Mesendoderm (in vitro differentiated cells): Measurements from ENCODE around the gene C9orf78.

Experiments
- DNase-seq: peaks from one replicate; pipeline ENCODE4 v3.0.0; 2013
- H2AK5ac ChIP-seq: 2 replicates; pipeline ENCODE4 v1.6.1; 2013; ENCODE audit warnings: low read length, inconsistent platforms
- H2BK120ac ChIP-seq: 2 replicates; pipeline ENCODE4 v1.6.1; 2013; ENCODE audit warnings: low read depth, mild to moderate bottlenecking, low read length, moderate library complexity, mixed read lengths
- H2BK15ac ChIP-seq: replicated peaks from 2 replicates; pipeline ENCODE4 v1.6.1; 2013; ENCODE audit warnings: low read depth, mild to moderate bottlenecking, moderate library complexity
- H2BK5ac ChIP-seq: 2 replicates; pipeline ENCODE4 v1.6.1; 2013; ENCODE audit warnings: low read length, inconsistent platforms
- H3K18ac ChIP-seq: 2 replicates; pipeline ENCODE4 v1.6.1; 2013; ENCODE audit warnings: mild to moderate bottlenecking, low read length, mixed read lengths
- H3K23ac ChIP-seq: one replicate; pipeline ENCODE4 v1.6.1; 2013; ENCODE audit warnings: low read length
- H3K27ac ChIP-seq: 2 replicates; pipeline ENCODE4 v1.5.1; 2013; ENCODE audit warnings: low read depth, mild to moderate bottlenecking, inconsistent platforms, low read length, moderate library complexity
- H3K27me3 ChIP-seq: 2 replicates; pipeline ENCODE4 v1.6.1; 2013; ENCODE audit warnings: low read length, control low read depth, mild to moderate bottlenecking, inconsistent platforms; ENCODE audit not compliant: insufficient read depth, poor library complexity
- H3K36me3 ChIP-seq: 2 replicates; pipeline ENCODE4 v1.6.1; 2013; ENCODE audit warnings: low read length, inconsistent platforms; ENCODE audit not compliant: control insufficient read depth, insufficient read depth
- H3K4ac ChIP-seq: one replicate; pipeline ENCODE4 v1.6.1; 2013; ENCODE audit warnings: low read depth, mild to moderate bottlenecking, low read length, moderate library complexity
- H3K4me1 ChIP-seq: 2 replicates; pipeline ENCODE4 v1.6.1; 2013; ENCODE audit warnings: low read depth, low read length, inconsistent platforms; ENCODE audit not compliant: control insufficient read depth
- H3K4me2 ChIP-seq: 2 replicates; pipeline ENCODE4 v1.6.1; 2013; ENCODE audit warnings: low read length
- H3K4me3 ChIP-seq: 2 replicates; pipeline ENCODE4 v1.5.1; 2013; ENCODE audit warnings: mild to moderate bottlenecking, low read length
- H3K56ac ChIP-seq: one replicate; pipeline ENCODE4 v1.6.1; 2013; ENCODE audit warnings: low read length
- H3K79me1 ChIP-seq: 2 replicates; pipeline ENCODE4 v1.6.1; 2013; ENCODE audit warnings: low read length, inconsistent platforms
- H3K79me2 ChIP-seq: 2 replicates; pipeline ENCODE4 v1.6.1; 2013; ENCODE audit warnings: mild to moderate bottlenecking, low read length; ENCODE audit not compliant: control insufficient read depth, insufficient read depth
- H3K9ac ChIP-seq: 2 replicates; pipeline ENCODE4 v1.6.1; 2013; ENCODE audit warnings: low read length, inconsistent platforms
- H4K5ac ChIP-seq: one replicate; pipeline ENCODE4 v1.6.1; 2013; ENCODE audit warnings: low read length
- H4K8ac ChIP-seq: one replicate; pipeline ENCODE4 v1.6.1; 2013; ENCODE audit warnings: low read depth, mild to moderate bottlenecking, control low read depth, low read length, moderate library complexity
- WGBS: extraction: QIAGEN DNeasy Blood & Tissue Kit; methylation state at CpG from one replicate; pipeline ENCODE4 v1.1.7; 2013; ENCODE audit warnings: low lambda C conversion rate, missing lambda C conversion rate; ENCODE audit not compliant: insufficient coverage; ENCODE audit errors: extremely low coverage; 5-methylcytosine and 5-hydroxymethylcytosine counted together

C9orf78 gene

DNA sequence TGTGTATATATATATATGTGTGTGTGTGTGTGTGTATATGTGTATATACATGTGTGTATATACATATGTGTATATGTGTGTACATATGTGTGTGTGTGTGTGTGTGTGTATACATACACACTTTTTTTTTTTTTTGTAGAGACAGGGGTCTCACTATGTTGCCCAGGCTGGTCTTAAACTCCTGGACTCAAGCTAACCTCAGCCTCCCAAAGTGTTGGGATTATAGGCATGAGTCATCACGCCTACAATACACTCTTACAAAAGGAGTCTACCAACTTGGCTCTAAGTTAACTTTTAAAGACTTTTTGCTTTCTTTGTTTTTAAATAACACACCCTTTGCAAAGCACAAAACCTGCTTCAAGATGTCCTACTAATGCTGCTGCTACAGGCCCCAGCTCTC lies 2.1 kb downstream of the C9orf78 start:
- Histone ChIP-seq H3K9ac (no peak overlapping the region), H3K27ac (no peak overlapping the region), H2BK5ac (no peak overlapping the region), H3K4ac (no peak overlapping the region), H4K8ac (no peak overlapping the region), H3K36me3 (peaks cover 5% of the 10 kb centered on the region), H4K5ac (no peak overlapping the region), H3K27me3 (no peaks in the 10 kb centered on the region), H3K56ac (no peak overlapping the region), H3K79me2 (peaks cover 4% of the 10 kb centered on the region), H3K18ac (no peak overlapping the region), H3K4me3 (no peak overlapping the region), H3K4me2 (no peak overlapping the region), H2BK15ac (no peak overlapping the region), H2BK120ac (no peak overlapping the region), H3K79me1 (peaks cover 5% of the 10 kb centered on the region), H3K23ac (no peak overlapping the region), H3K4me1 (no peaks in the 10 kb centered on the region), H2AK5ac (no peak overlapping the region)
- DNase-seq: no peak
- no CpG with 5 or more reads among the region's 1 CpG for WGBS

DNA sequence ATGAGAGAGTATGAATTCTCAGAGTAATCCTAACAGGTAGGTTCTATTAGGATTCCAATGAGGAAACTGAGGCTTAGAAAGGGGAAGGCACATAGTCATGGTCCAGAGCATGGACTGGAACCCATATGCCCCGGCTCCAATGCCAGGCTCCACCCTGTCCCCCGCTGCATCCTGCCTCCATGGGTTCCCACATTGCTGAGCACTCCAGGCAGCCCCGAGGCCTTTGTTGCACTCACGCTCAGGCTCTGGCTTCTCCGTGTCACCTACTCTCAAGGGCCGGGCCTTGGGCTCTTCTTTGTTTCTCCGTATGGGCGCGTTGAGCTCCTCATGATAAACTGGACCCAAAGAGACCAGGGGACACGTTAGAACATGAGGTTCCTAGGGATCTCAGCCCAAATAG lies 6.1 kb downstream of the C9orf78 start:
- H2BK120ac ChIP-seq: no peak overlapping the region
- no peak overlapping the region for H3K9ac ChIP-seq
- peaks cover 1% of the 10 kb centered on the region for H3K79me1 ChIP-seq
- no CpG with 5 or more reads among the region's 10 CpGs for WGBS
- no peaks in the 10 kb centered on the region for H3K27me3 ChIP-seq
- no peak for DNase-seq
- no peak overlapping the region for H2BK15ac ChIP-seq
- H2AK5ac ChIP-seq: no peak overlapping the region
- H3K56ac ChIP-seq: no peak overlapping the region
- peaks cover 5% of the 10 kb centered on the region for H3K36me3 ChIP-seq
- no peak overlapping the region for H3K4me2 ChIP-seq
- no peak overlapping the region for H4K8ac ChIP-seq
- no peak overlapping the region for H3K18ac ChIP-seq
- no peak overlapping the region for H2BK5ac ChIP-seq
- H3K23ac ChIP-seq: no peak overlapping the region
- H3K79me2 ChIP-seq: no peaks in the 10 kb centered on the region
- H3K27ac ChIP-seq: no peak overlapping the region
- H3K4me1 ChIP-seq: no peaks in the 10 kb centered on the region
- H4K5ac ChIP-seq: no peak overlapping the region
- no peak overlapping the region for H3K4me3 ChIP-seq
- H3K4ac ChIP-seq: no peak overlapping the region

DNA sequence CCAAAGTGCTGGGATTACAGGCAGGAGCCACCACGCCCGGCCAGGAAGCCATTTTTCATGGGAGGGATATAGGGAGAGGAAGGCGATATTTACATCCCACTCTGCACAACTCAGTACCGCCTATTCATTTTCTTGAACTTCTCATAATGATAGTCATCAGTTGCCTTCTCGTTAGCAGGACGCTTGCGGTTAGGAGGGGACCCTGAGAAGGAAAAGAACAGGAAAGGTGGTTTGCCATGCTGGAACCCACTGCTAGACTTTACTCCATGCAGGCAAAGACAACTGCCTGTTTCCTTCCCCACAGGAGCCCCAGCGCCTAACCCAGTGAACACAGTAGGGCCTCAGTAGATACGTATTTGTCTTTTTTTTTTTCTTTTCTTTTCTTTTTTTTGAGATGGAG lies 7.0 kb downstream of the C9orf78 start:
- Histone ChIP-seq H3K23ac (no peak overlapping the region), H2BK120ac (no peak overlapping the region), H3K4me3 (no peak overlapping the region), H3K4me1 (no peaks in the 10 kb centered on the region), H3K18ac (no peak overlapping the region), H2BK5ac (no peak overlapping the region), H3K4me2 (no peak overlapping the region), H2AK5ac (no peak overlapping the region), H3K79me1 (peaks cover under 1% of the 10 kb centered on the region), H4K5ac (no peak overlapping the region), H2BK15ac (no peak overlapping the region), H3K36me3 (peaks cover 5% of the 10 kb centered on the region), H3K56ac (no peak overlapping the region), H4K8ac (no peak overlapping the region), H3K27me3 (no peaks in the 10 kb centered on the region), H3K79me2 (peaks cover 1% of the 10 kb centered on the region), H3K27ac (no peak overlapping the region), H3K4ac (no peak overlapping the region), H3K9ac (no peak overlapping the region)
- DNase-seq: no peak
- WGBS: no CpG with 5 or more reads among the region's 9 CpGs

DNA sequence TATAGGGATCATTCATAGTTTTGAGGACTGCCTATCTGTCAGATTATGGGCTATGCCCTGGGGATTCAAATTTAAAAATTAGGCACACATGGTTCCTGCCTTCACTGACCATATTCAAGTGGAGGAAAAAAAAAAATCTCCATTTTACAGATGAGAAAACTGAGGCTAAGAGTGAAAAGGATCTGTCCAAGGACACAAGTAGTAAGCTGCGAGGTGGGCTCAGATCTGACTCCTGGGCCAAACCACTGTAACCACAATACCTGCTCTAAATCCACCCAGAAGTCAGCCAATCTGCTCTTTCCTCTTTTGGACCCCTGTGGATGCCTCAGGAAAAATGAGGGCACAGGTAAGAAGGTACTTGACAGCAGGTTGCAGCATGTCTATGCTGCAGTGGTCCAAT lies 8.3 kb downstream of the C9orf78 start:
- H3K4me1 ChIP-seq: no peaks in the 10 kb centered on the region
- no peak overlapping the region for H4K5ac ChIP-seq
- DNase-seq: no peak
- H3K18ac ChIP-seq: no peak overlapping the region
- H3K56ac ChIP-seq: no peak overlapping the region
- no peak overlapping the region for H4K8ac ChIP-seq
- H3K36me3 ChIP-seq: peaks cover 7% of the 10 kb centered on the region
- no peak overlapping the region for H3K9ac ChIP-seq
- no peak overlapping the region for H2BK5ac ChIP-seq
- no peak overlapping the region for H2BK15ac ChIP-seq
- WGBS: no CpG with 5 or more reads among the region's 1 CpG
- no peak overlapping the region for H3K23ac ChIP-seq
- no peaks in the 10 kb centered on the region for H3K27me3 ChIP-seq
- H2BK120ac ChIP-seq: no peak overlapping the region
- H3K4ac ChIP-seq: no peak overlapping the region
- H2AK5ac ChIP-seq: no peak overlapping the region
- H3K79me2 ChIP-seq: peaks cover 10% of the 10 kb centered on the region
- H3K79me1 ChIP-seq: peaks cover 7% of the 10 kb centered on the region
- no peak overlapping the region for H3K4me2 ChIP-seq
- H3K4me3 ChIP-seq: no peak overlapping the region
- no peak overlapping the region for H3K27ac ChIP-seq

DNA sequence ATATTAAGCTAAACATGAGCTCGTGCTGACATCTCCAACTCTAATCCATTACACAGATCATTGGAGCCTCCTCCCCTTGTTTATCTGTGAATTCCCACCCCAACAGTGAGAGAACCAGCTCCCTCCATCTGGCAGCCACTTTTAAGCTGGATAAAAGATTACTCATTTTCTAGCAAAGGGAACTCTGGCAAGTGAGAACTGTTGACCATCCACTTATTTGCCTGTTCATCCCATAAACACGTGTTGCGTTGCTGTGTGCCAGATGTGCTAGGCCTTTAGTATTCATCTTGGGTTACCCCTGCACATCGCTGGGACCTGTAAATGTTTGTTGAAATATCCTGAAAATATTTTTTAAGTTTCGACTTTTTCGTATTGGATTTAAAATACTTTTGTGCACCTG lies 8.7 kb downstream of the C9orf78 start:
- no CpG with 5 or more reads among the region's 6 CpGs for WGBS
- no peak overlapping the region for H2BK15ac ChIP-seq
- H3K79me2 ChIP-seq: peaks cover 10% of the 10 kb centered on the region
- H3K4me2 ChIP-seq: no peak overlapping the region
- H3K4me1 ChIP-seq: no peaks in the 10 kb centered on the region
- DNase-seq: no peak
- H3K56ac ChIP-seq: no peak overlapping the region
- H3K36me3 ChIP-seq: peaks cover 9% of the 10 kb centered on the region
- H3K27ac ChIP-seq: no peak overlapping the region
- H3K18ac ChIP-seq: no peak overlapping the region
- H2BK5ac ChIP-seq: no peak overlapping the region
- no peak overlapping the region for H2BK120ac ChIP-seq
- no peak overlapping the region for H3K23ac ChIP-seq
- no peak overlapping the region for H2AK5ac ChIP-seq
- H3K9ac ChIP-seq: no peak overlapping the region
- H3K79me1 ChIP-seq: peaks cover 7% of the 10 kb centered on the region
- no peak overlapping the region for H4K5ac ChIP-seq
- no peak overlapping the region for H3K4ac ChIP-seq
- no peak overlapping the region for H3K4me3 ChIP-seq
- H4K8ac ChIP-seq: no peak overlapping the region
- no peaks in the 10 kb centered on the region for H3K27me3 ChIP-seq

DNA sequence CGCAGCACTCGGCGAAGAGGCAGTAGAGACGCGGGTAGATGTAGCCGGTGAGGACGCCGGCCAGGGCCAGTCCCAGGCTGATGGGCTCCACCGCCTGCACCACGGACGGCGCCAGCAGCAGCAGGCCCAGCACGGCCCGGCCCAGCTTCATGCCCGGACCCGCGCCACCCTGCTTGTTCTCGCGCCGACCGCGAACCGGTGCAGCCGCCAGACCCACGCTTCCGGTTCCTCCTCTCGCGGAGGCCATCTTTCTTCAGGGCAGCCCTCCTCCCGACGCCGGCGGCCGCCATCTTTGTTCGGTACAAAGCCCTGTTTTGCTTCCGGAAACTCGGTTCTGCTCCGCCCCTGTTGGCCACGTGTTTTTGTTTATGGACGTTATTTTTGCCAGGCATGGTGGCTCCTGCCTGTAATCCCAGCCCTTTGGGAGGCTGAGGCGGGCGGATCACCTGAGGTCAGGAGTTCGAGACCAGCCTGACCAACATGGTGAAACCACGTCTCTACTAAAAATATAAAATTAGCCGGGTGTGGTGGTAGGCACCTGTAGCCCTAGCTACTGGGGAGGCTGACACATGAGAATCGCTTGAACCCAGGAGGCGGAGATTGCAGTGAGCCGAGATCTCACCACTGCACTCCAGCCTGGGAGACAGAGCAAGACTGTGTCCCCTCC lies 11.0 kb downstream of the C9orf78 start, which contains the start of gene TOR1A:
Gene TOR1A (minus strand): TSS at position 202 of the 667 bp plus-strand sequence. CDS start 51 bp downstream, at position 151.
- Histone ChIP-seq H3K79me1 (peaks cover 7% of the 10 kb centered on the region), H3K4ac (peak within 1 kb of the TSS; percentile 97), H3K27me3 (no peaks in the 10 kb centered on the region), H3K4me3 (peak within 1 kb of the TSS; percentile 95), H2BK5ac (peak within 1 kb of the TSS; percentile 84), H3K56ac (peak within 1 kb of the TSS; percentile 100), H3K4me2 (peak within 1 kb of the TSS; percentile 92), H2BK120ac (peak within 1 kb of the TSS; percentile 86), H2AK5ac (no peak within 1 kb of the TSS), H4K8ac (peak within 1 kb of the TSS; percentile 43), H3K27ac (peak within 1 kb of the TSS; percentile 79), H2BK15ac (no peak within 1 kb of the TSS), H4K5ac (no peak within 1 kb of the TSS), H3K79me2 (peaks cover 10% of the 10 kb centered on the region), H3K36me3 (peaks cover 7% of the 10 kb centered on the region), H3K4me1 (no peaks in the 10 kb centered on the region), H3K18ac (peak within 1 kb of the TSS; percentile 99), H3K9ac (peak within 1 kb of the TSS; percentile 99), H3K23ac (peak within 1 kb of the TSS; percentile 94)
- DNase-seq: peak; percentile 98
- WGBS: no CpG with 5 or more reads among the region's 47 CpGs
